ENCODE results near the gene POLR3B.

POLR3B gene

GRCh38 chr12:106342397-106343213 lies 14.9 kb upstream of the POLR3B start:
- no peak overlapping the region; the same call in 1 of the 2 replicates for H3K4me3 ChIP-seq (replicated peaks; ENCODE audit: low read depth, low read length)
- peak; percentile 27 for DNase-seq (ENCODE audit: extremely low read depth, low read depth)
- TF ChIP-seq CTCF (IDR thresholded peaks at IDR 0.05; ENCODE audit: low read depth, low read length, missing control alignments): no peak

GRCh38 chr12:106343214-106343528 lies 14.4 kb upstream of the POLR3B start:
- no peak for DNase-seq (ENCODE audit: extremely low read depth, low read depth)
- no peak for TF ChIP-seq CTCF (IDR thresholded peaks at IDR 0.05; ENCODE audit: low read depth, low read length, missing control alignments)
- H3K4me3 ChIP-seq (replicated peaks; ENCODE audit: low read depth, low read length): no peak overlapping the region; the same call in 1 of the 2 replicates

- DNase-seq (ENCODE audit: extremely low read depth, low read depth): no peak
- no peak for TF ChIP-seq CTCF (IDR thresholded peaks at IDR 0.05; ENCODE audit: low read depth, low read length, missing control alignments)
- no peak overlapping the region for H3K4me3 ChIP-seq (replicated peaks; ENCODE audit: low read depth, low read length)
These were observed 13.4 kb upstream of the POLR3B start for GRCh38 chr12:106344131-106344530.

GRCh38 chr12:106345746-106346145 lies 11.8 kb upstream of the POLR3B start:
- DNase-seq (ENCODE audit: extremely low read depth, low read depth): peak; percentile 42
- peak; percentile 51 for TF ChIP-seq CTCF (IDR thresholded peaks at IDR 0.05; ENCODE audit: low read depth, low read length, missing control alignments)
- H3K4me3 ChIP-seq (replicated peaks; ENCODE audit: low read depth, low read length): no peak overlapping the region

GRCh38 chr12:106348411-106348810 lies 9.1 kb upstream of the POLR3B start:
- no peak for DNase-seq (ENCODE audit: extremely low read depth, low read depth)
- no peak overlapping the region for H3K4me3 ChIP-seq (replicated peaks; ENCODE audit: low read depth, low read length)
- no peak for TF ChIP-seq CTCF (IDR thresholded peaks at IDR 0.05; ENCODE audit: low read depth, low read length, missing control alignments)

- no peak for TF ChIP-seq CTCF (IDR thresholded peaks at IDR 0.05; ENCODE audit: low read depth, low read length, missing control alignments)
These were observed 4.4 kb upstream of the POLR3B start for GRCh38 chr12:106353175-106353574.

More at GRCh38 chr12:106353175-106353574, 4.4 kb upstream of the POLR3B start:
- no peak for DNase-seq (ENCODE audit: extremely low read depth, low read depth)
- H3K4me3 ChIP-seq (replicated peaks; ENCODE audit: low read depth, low read length): no peak overlapping the region
